CD4-positive, alpha-beta T cell treated with Interleukin-6 at 100 ng/mL for 8 hours (primary cell): ENCODE results near the gene VAMP3.

ENCODE experiments used
- DNase-seq: peaks from one replicate; pipeline ENCODE4 v3.0.0-alpha.2; 2020; ENCODE audit warnings: mixed read lengths, low spot score

Gene VAMP3

DNA sequence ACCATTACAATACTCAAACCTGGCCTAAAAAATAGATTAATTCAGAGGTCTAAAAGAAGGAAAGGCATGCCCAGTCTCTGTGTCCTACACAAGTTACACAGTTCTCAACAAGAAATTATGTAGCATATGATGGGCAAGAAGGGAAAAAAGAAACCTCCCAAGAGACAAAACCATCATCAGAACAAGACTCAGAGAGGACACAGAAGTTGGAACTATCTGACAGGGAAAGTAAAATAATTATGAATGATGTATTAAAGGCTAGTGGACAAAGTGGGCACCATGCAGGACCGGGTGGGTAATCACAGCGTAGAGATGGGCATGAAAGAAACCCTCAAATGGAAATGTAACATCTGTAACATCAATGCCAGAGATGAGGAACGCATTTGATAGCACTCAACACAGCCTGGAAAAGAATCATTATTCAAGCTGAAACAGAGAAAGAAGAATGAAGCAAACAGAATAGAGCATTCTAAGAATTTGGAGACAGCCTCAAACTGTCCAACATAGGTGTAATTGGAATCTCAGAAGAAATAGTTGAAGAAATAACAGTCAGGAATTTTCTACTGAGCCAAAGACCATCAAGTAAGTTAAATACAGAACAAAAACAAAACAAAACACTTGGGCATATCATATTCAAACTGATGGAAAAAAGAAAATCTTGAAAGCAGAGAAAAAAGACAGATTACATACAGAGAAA is 42.7 kb downstream of the VAMP3 start:
- DNase-seq = no peak

- DNase-seq = no peak
Measured at GRCh38 chr1:7821282-7821681, 50.2 kb downstream of the VAMP3 start.

- DNase-seq = no peak
Measured at GRCh38 chr1:7824701-7825100, 53.6 kb downstream of the VAMP3 start.

DNA sequence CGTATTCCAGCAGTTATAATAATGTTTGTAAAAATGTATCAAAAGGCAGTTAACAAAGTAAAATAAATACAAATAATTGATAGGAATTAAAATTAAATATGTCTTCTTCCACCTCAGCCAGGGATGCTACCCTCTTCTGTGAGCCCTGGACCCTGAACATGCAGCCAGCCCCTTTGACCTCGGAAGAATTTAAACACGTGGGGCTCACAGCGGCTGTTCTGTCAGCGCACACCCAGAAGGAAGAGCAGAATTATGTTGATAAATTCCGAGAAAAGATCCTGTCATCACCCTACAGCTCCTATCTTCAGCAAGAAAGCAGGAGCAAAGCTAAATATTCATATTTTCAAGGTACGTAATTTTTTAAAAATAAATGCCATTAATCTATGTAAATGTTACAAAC is 55.3 kb downstream of the VAMP3 start:
- no peak for DNase-seq

DNA sequence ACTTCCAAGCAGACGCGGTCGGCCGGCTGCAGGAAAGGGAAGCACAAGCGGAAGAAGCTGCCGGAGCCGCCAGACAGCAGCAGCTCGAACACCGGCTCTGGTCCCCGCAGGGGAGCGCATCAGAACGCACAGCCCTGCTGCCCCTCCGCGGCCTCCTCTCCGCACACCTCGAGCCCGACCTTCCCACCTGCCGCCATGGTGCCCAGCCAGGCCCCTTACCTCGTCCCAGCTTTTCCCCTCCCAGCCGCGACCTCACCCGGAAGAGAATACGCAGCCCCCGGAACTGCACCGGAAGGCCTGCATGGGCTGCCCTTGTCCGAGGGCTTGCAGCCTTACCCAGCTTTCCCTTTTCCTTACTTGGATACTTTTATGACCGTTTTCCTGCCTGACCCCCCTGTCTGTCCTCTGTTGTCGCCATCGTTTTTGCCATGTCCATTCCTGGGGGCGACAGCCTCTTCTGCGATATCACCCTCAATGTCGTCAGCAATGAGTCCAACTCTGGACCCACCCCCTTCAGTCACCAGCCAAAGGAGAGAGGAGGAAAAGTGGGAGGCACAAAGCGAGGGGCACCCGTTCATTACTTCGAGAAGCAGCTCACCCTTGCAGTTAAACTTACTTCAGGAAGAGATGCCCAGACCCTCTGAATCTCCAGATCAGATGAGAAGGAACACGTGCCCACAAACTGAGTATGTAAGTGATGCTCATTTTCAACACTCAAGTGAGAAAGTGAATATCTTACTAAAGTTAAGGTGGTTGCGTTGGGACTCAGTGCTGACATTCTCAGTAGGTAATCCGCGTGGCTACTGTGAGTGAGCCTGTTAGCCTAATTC is 56.2 kb downstream of the VAMP3 start:
- peak; percentile 2 for DNase-seq
